ENCODE results near the gene LRRFIP1.

The LRRFIP1 gene

GRCh38 chr2:237801466-237801865 lies 174.1 kb downstream of the LRRFIP1 start:
- Histone ChIP-seq H3K27ac (replicated peaks) (no peak overlapping the region), H3K4me3 (replicated peaks; ENCODE audit: insufficient read depth, low read length) (no peak overlapping the region), H3K27me3 (ENCODE audit: insufficient read depth, poor library complexity, severe bottlenecking) (no peaks in the 10 kb centered on the region)
- no peak for TF ChIP-seq SPI1 (IDR thresholded peaks at IDR 0.05; ENCODE audit: borderline replicate concordance, low read depth)
- TF ChIP-seq CTCF (IDR thresholded peaks at IDR 0.05; ENCODE audit: insufficient read depth, low read length) = no peak
- no peak for TF ChIP-seq POLR2AphosphoS5 (IDR thresholded peaks at IDR 0.05; ENCODE audit: low read depth)
- TF ChIP-seq GABPA (IDR thresholded peaks at IDR 0.05; ENCODE audit: low read depth) = no peak
- TF ChIP-seq REST (IDR thresholded peaks at IDR 0.05; ENCODE audit: insufficient replicate concordance, low read depth) = no peak
- DNase-seq (ENCODE audit: low read depth in 1 of 2, low spot score in 1 of 2) = no peak

GRCh38 chr2:237806334-237806733 lies 178.9 kb downstream of the LRRFIP1 start:
- TF ChIP-seq SPI1 (IDR thresholded peaks at IDR 0.05; ENCODE audit: borderline replicate concordance, low read depth) (no peak), GABPA (IDR thresholded peaks at IDR 0.05; ENCODE audit: low read depth) (no peak), CTCF (IDR thresholded peaks at IDR 0.05; ENCODE audit: insufficient read depth, low read length) (no peak), REST (IDR thresholded peaks at IDR 0.05; ENCODE audit: insufficient replicate concordance, low read depth) (no peak), POLR2AphosphoS5 (IDR thresholded peaks at IDR 0.05; ENCODE audit: low read depth) (no peak)
- Histone ChIP-seq H3K27me3 (ENCODE audit: insufficient read depth, poor library complexity, severe bottlenecking) (peaks cover 3% of the 10 kb centered on the region), H3K27ac (replicated peaks) (no peak overlapping the region), H3K4me3 (replicated peaks; ENCODE audit: insufficient read depth, low read length) (no peak overlapping the region)
- no peak for DNase-seq (ENCODE audit: low read depth in 1 of 2, low spot score in 1 of 2)

GRCh38 chr2:237815637-237816036 lies 188.2 kb downstream of the LRRFIP1 start:
- H3K4me3 ChIP-seq (replicated peaks; ENCODE audit: insufficient read depth, low read length) = no peak overlapping the region

More at GRCh38 chr2:237815637-237816036, 188.2 kb downstream of the LRRFIP1 start:
- no peak for DNase-seq (ENCODE audit: low read depth in 1 of 2, low spot score in 1 of 2)
- H3K27me3 ChIP-seq (ENCODE audit: insufficient read depth, poor library complexity, severe bottlenecking) = no peaks in the 10 kb centered on the region
- TF ChIP-seq POLR2AphosphoS5 (IDR thresholded peaks at IDR 0.05; ENCODE audit: low read depth) (no peak), GABPA (IDR thresholded peaks at IDR 0.05; ENCODE audit: low read depth) (no peak), REST (IDR thresholded peaks at IDR 0.05; ENCODE audit: insufficient replicate concordance, low read depth) (no peak), SPI1 (IDR thresholded peaks at IDR 0.05; ENCODE audit: borderline replicate concordance, low read depth) (no peak)
- no peak overlapping the region for H3K27ac ChIP-seq (replicated peaks)
